Esophagus squamous epithelium (tissue), 4 donors: ENCODE measurements around the gene DNAI7.

Source experiments
- CTCF ChIP-seq, 6 experiments: fragments of 450-650 bp in 4 of 6; fragments of 200-600 bp in 2 of 6; sonication (generic) in 2 of 6; IDR thresholded peaks; one replicate each; pipeline ENCODE4 v1.5.1; 2016 to 2019; ENCODE audit warnings: antibody characterized with exemption in 6 of 6, mild to moderate bottlenecking in 4 of 6, moderate library complexity in 4 of 6
- POLR2A ChIP-seq, 4 donors: fragments of 450-650 bp; IDR thresholded peaks; one replicate each; pipeline ENCODE4 v1.6.1; 2017; ENCODE audit warnings: antibody characterized with exemption in 4 of 4, mild to moderate bottlenecking in 4 of 4, moderate library complexity in 3 of 4

DNA sequence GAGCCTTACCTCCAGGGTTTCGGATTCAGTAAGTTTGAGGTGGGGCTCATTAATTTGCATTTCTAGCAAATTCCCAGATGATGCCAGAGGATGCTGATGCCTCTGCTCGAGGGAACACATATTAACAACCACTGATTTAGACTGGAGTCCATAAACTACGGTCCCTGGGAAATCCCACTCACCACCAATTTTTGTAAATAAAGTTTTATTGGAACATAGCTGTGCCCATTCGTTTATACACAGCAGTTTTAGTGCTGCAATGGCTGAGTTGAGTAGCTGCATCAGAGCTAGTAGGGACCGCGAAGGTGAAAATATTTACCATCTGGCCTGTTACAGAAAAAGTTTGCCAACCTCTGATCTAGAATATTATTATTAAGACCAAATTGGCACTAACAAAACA lies 73.8 kb downstream of the DNAI7 start:
- TF ChIP-seq CTCF (IDR thresholded peaks at IDR 0.05) (no peak), POLR2A (IDR thresholded peaks at IDR 0.05) (no peak)
